ENCODE measurements around the gene PYDC1. TPM values are rescaled to one million over a fixed set of nuclear protein-coding genes. Genes with fewer than 3 reads are reported as not detected.

The PYDC1 gene
- total and polyA plus RNA-seq, 2 of the 8 experiments (the other 6 are each of a cell fraction or from before 2014, with no cell fraction given), result 3.5 to 11.1 TPM

DNA sequence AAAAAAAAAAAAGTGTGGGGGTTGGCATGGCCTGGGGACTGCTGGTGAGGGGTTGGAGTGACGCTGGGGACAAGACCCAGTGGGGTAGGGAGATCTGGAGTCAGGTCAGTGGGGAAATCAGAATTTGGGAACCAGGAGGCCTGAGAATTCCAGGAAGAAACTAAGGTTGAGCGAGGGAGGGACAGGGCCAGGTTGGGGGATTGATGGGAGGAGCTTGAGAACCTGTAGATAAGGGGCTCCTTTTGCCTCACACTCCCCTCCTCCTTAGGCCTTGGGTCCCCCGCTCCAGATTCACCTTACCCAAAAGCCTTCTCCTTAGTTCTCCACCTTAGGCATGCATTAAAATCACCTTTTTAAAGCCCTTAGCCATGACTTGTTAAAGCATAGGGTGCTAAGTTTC lies 8.3 kb upstream of the PYDC1 start:
- Histone ChIP-seq H3K56ac (replicated peaks; ENCODE audit: insufficient read length, low read depth, low read length) (no peak overlapping the region), H3K79me1 (ENCODE audit: low read depth, low read length) (no peaks in the 10 kb centered on the region), H2BK5ac (ENCODE audit: low read depth, low read length) (no peak overlapping the region), H3K4me3 (ENCODE audit: extremely low read depth in 1 of 4, insufficient read depth in 2 of 4, low read depth in 3 of 4, low read length in 4 of 4) (no peak overlapping the region), H4K5ac (ENCODE audit: insufficient read length, low read depth, low read length) (no peak overlapping the region), H2BK20ac (ENCODE audit: low read length) (no peak overlapping the region), H4K20me1 (replicated peaks in 1 of 2; ENCODE audit: control insufficient read depth in 1 of 2, insufficient read depth in 2 of 2, low read length in 2 of 2) (no peaks in the 10 kb centered on the region), H3K9me3 (ENCODE audit: insufficient read depth in 2 of 2, low read depth in 1 of 2, low read length in 1 of 2) (no peaks in the 10 kb centered on the region), H3K27ac (ENCODE audit: low read depth, low read length) (no peak overlapping the region), H3K4me2 (ENCODE audit: insufficient read depth in 1 of 2, low read depth in 2 of 2, low read length in 2 of 2) (no peak overlapping the region), H2AK5ac (ENCODE audit: low read depth, low read length) (no peak overlapping the region), H3K79me2 (ENCODE audit: control insufficient read depth in 1 of 2, insufficient read depth in 2 of 2, low read length in 2 of 2) (no peaks in the 10 kb centered on the region), H3K18ac (ENCODE audit: extremely low read depth, low read length) (no peak overlapping the region), H3K9ac (replicated peaks in 1 of 4; ENCODE audit: extremely low read depth in 1 of 4, low read depth in 3 of 4, low read length in 3 of 4) (no peak overlapping the region), H2BK12ac (ENCODE audit: low read depth, low read length) (no peak overlapping the region), H3K14ac (ENCODE audit: insufficient read length) (no peak overlapping the region), H4K8ac (ENCODE audit: extremely low read depth, insufficient read depth, low read length) (no peak overlapping the region), H2AFZ (ENCODE audit: low read length) (no peak overlapping the region), H3K36me3 (ENCODE audit: control insufficient read depth in 2 of 4, insufficient read depth in 4 of 4, low read length in 3 of 4) (no peaks in the 10 kb centered on the region), H3K4ac (replicated peaks; ENCODE audit: insufficient read length, low read depth, low read length) (no peak overlapping the region), H3K23me2 (ENCODE audit: low read depth, low read length) (no peaks in the 10 kb centered on the region), H2BK120ac (replicated peaks; ENCODE audit: low read depth, low read length) (no peak overlapping the region), H3K27me3 (replicated peaks in 1 of 4; ENCODE audit: control insufficient read depth in 3 of 4, extremely low read depth in 1 of 4, insufficient read depth in 3 of 4, low read length in 3 of 4) (no peaks in the 10 kb centered on the region), H4K91ac (replicated peaks; ENCODE audit: insufficient read length, low read length) (no peak overlapping the region), H3K23ac (ENCODE audit: insufficient read length) (no peak overlapping the region), H2BK15ac (ENCODE audit: low read length) (no peak overlapping the region), H3K4me1 (replicated peaks in 1 of 4; ENCODE audit: control insufficient read depth in 3 of 4, insufficient read depth in 4 of 4, low read length in 3 of 4) (no peaks in the 10 kb centered on the region)
- CTCF ChIA-PET (ENCODE audit: partially characterized antibody), result interaction anchor here (0.6 kb wide), 1 partner anchor 135 kb away, joined by 4 read pairs; no protein-coding TSS in a partner anchor
- WGBS, 2 experiments (ENCODE audit: extremely low coverage in 1 of 2, insufficient coverage in 1 of 2, insufficient read length in 1 of 2, insufficient replicate concordance in 2 of 2, low coverage in 1 of 2, low lambda C conversion rate in 2 of 2, missing lambda C conversion rate in 1 of 2), result 91% methylated on average over 3 of the region's 3 CpGs; no CpG with 5 or more reads in 1 of the 2 experiments
- POLR2A ChIA-PET (ENCODE audit: partially characterized antibody), result interaction anchor here (0.8 to 1.4 kb wide), 2 partner anchors 35 to 45 kb away, joined by 3 to 4 read pairs; partner anchors contain the start of gene FUS
- DNase-seq (ENCODE audit: low read depth in 1 of 2, low spot score in 2 of 2) (no peak), FAIRE-seq (no peak)
- TF ChIP-seq POLR2A (IDR thresholded peaks at IDR 0.05; ENCODE audit: control extremely low read depth in 1 of 2, low read depth in 2 of 2, low read length in 2 of 2) (no peak), KDM5A (IDR thresholded peaks at IDR 0.05; ENCODE audit: low read length) (no peak), TEAD4 (IDR thresholded peaks at IDR 0.05; ENCODE audit: low read depth, low read length) (no peak), POU5F1 (IDR thresholded peaks at IDR 0.05; ENCODE audit: low read depth, low read length) (no peak), ASH2L (IDR thresholded peaks at IDR 0.05; ENCODE audit: low read length) (no peak), KDM1A (IDR thresholded peaks at IDR 0.05; ENCODE audit: borderline replicate concordance, low read length) (no peak), HDAC2 (IDR thresholded peaks at IDR 0.05; ENCODE audit: borderline replicate concordance in 1 of 2, low read depth in 2 of 2, low read length in 2 of 2) (no peak), FOSL1 (IDR thresholded peaks at IDR 0.05; ENCODE audit: insufficient read depth, low read depth, low read length) (no peak), NANOG (IDR thresholded peaks at IDR 0.05; ENCODE audit: insufficient read depth, low read depth, low read length, poor library complexity, severe bottlenecking) (no peak), MAFK (IDR thresholded peaks at IDR 0.05; ENCODE audit: low read depth, low read length) (no peak), EP300 (IDR thresholded peaks at IDR 0.05; ENCODE audit: borderline replicate concordance in 1 of 2, low read depth in 2 of 2, low read length in 2 of 2) (no peak), SAP30 (IDR thresholded peaks at IDR 0.05; ENCODE audit: insufficient read depth, insufficient replicate concordance, low read length) (no peak), ZNF274 (IDR thresholded peaks at IDR 0.05; ENCODE audit: borderline replicate concordance, extremely low read depth, low read length) (no peak)
- TF ChIP-seq, protein P1, sequence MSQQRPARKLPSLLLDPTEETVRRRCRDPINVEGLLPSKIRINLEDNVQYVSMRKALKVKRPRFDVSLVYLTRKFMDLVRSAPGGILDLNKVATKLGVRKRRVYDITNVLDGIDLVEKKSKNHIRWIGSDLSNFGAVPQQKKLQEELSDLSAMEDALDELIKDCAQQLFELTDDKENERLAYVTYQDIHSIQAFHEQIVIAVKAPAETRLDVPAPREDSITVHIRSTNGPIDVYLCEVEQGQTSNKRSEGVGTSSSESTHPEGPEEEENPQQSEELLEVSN (IDR thresholded peaks at IDR 0.05), result no peak

Measured in H1 (cell line).